ENCODE results near the gene BMPR1B.

GRCh38 chr4:95068401-95068800 lies 310.6 kb downstream of the BMPR1B start:
- TF ChIP-seq POLR2A (IDR thresholded peaks at IDR 0.05; ENCODE audit: low read depth, low read length) (no peak), POLR2AphosphoS5 (IDR thresholded peaks at IDR 0.05; ENCODE audit: low read depth, low read length) (no peak)

Data from GM12892 (cell line).